22Rv1 (cell line): Measurements from ENCODE around the gene RAB6B.

Experiments used
- CTCF ChIP-seq: fragments of 450-650 bp; IDR thresholded peaks from 2 replicates; pipeline ENCODE4 v1.5.1; 2017; ENCODE audit warnings: mild to moderate bottlenecking
- ZFX ChIP-seq: fragments of 450-650 bp; IDR thresholded peaks from 2 replicates; pipeline ENCODE4 v1.6.1; 2017; ENCODE audit warnings: antibody characterized with exemption, borderline replicate concordance

- peak; percentile 27; the same call in 1 of the 2 replicates for TF ChIP-seq CTCF
- no peak for TF ChIP-seq ZFX
These were observed 5.4 kb upstream of the RAB6B start for GRCh38 chr3:133901083-133901482.
